CD4-positive, alpha-beta memory T cell (primary cell): Measurements from ENCODE around the gene IL20. TPM values are rescaled to one million over a fixed set of nuclear protein-coding genes. Genes with fewer than 3 reads are reported as not detected.
A peak's percentile ranks its signal among the peaks of the same experiment; 100 is the strongest.

Experiments used
- CTCF ChIA-PET: fragments of 350-600 bp; sonication (Branson Sonifier 250); formaldehyde crosslinking; loops from one replicate; lab custom pipeline; 2021; ENCODE audit warnings: inconsistent platforms; ENCODE audit not compliant: partially characterized antibody; lab: Charles Lee
- POLR2A ChIA-PET: fragments of 350-600 bp; sonication (Branson Sonifier 250); formaldehyde crosslinking; loops from one replicate; lab custom pipeline; 2021; ENCODE audit not compliant: partially characterized antibody; lab: Charles Lee
- DNase-seq, 5 donors: peaks; one replicate each; pipeline versions ENCODE4 v3.0.0 to v3.0.0-alpha.2; 2020 to 2022; ENCODE audit warnings: mixed read lengths in 1 of 5
- H3K27ac ChIP-seq: one replicate; pipeline ENCODE4 v1.7.0; 2013; ENCODE audit warnings: low read depth, low read length
- H3K27me3 ChIP-seq: 2 replicates; pipeline ENCODE4 v1.7.0; 2013; ENCODE audit warnings: mild to moderate bottlenecking, low read length, moderate library complexity; ENCODE audit not compliant: insufficient read depth
- H3K36me3 ChIP-seq: 2 replicates; pipeline ENCODE4 v1.7.0; 2013; ENCODE audit warnings: mild to moderate bottlenecking, low read length, moderate library complexity; ENCODE audit not compliant: insufficient read depth
- H3K4me1 ChIP-seq: 2 replicates; pipeline ENCODE4 v1.7.0; 2013; ENCODE audit warnings: mild to moderate bottlenecking, low read length, moderate library complexity; ENCODE audit not compliant: insufficient read depth
- H3K4me3 ChIP-seq, 2 donors: one replicate each; pipeline ENCODE4 v1.7.0; 2013; ENCODE audit warnings: low read length in 2 of 2, mild to moderate bottlenecking in 1 of 2
- H3K9me3 ChIP-seq, 2 donors: one replicate each; pipeline ENCODE4 v1.7.0; 2013; ENCODE audit warnings: low read length in 2 of 2, control low read depth in 1 of 2; ENCODE audit not compliant: control insufficient read depth in 1 of 2
- H3K27ac Mint-ChIP-seq, 7 donors: one replicate each; pipeline ENCODE4 v1.8.0; 2020 to 2021; ENCODE audit warnings: mixed read lengths in 7 of 7, mild to moderate bottlenecking in 6 of 7, inconsistent platforms in 3 of 7, moderate library complexity in 3 of 7
- H3K27me3 Mint-ChIP-seq, 2 donors: one replicate each; pipeline ENCODE4 v1.8.0; 2020 to 2021; ENCODE audit warnings: mixed read lengths in 2 of 2
- H3K36me3 Mint-ChIP-seq, 2 donors: one replicate each; pipeline ENCODE4 v1.8.0; 2020 to 2021; ENCODE audit warnings: mixed read lengths in 2 of 2, inconsistent platforms in 1 of 2, mild to moderate bottlenecking in 1 of 2
- H3K4me1 Mint-ChIP-seq, 4 donors: one replicate each; pipeline ENCODE4 v1.8.0; 2020 to 2021; ENCODE audit warnings: mixed read lengths in 4 of 4, mild to moderate bottlenecking in 1 of 4
- H3K4me3 Mint-ChIP-seq, 8 donors: one replicate each; pipeline ENCODE4 v1.8.0; 2020 to 2021; ENCODE audit warnings: mixed read lengths in 8 of 8, mild to moderate bottlenecking in 7 of 8, moderate library complexity in 6 of 8, inconsistent platforms in 3 of 8
- H3K9me3 Mint-ChIP-seq, 8 donors: one replicate each; pipeline ENCODE4 v1.8.0; 2020 to 2021; ENCODE audit warnings: mixed read lengths in 8 of 8, mild to moderate bottlenecking in 5 of 8, inconsistent platforms in 3 of 8, moderate library complexity in 1 of 8
- intact Hi-C: fragments of 100-400 bp; cut with micrococcal nuclease; formaldehyde crosslinking; loops from one replicate; pipeline ENCODE4 v1.15.1; 2023
- polyA plus RNA-seq, 2 donors: library from polyadenylated mRNA; unstranded; fragments of 300-500 nt; fragmentation: Illumina TruSeq; gene quantifications; one replicate each; pipeline ENCODE4 v1.2.3, GENCODE V29; 2021
- total RNA-seq, 2 experiments: library from RNA; stranded (reverse); gene quantifications; one replicate each; pipeline ENCODE4 v1.2.3, GENCODE V29; 2021

Gene IL20
- total and polyA plus RNA-seq, 4 experiments from 2014 or later, result not detected

DNA sequence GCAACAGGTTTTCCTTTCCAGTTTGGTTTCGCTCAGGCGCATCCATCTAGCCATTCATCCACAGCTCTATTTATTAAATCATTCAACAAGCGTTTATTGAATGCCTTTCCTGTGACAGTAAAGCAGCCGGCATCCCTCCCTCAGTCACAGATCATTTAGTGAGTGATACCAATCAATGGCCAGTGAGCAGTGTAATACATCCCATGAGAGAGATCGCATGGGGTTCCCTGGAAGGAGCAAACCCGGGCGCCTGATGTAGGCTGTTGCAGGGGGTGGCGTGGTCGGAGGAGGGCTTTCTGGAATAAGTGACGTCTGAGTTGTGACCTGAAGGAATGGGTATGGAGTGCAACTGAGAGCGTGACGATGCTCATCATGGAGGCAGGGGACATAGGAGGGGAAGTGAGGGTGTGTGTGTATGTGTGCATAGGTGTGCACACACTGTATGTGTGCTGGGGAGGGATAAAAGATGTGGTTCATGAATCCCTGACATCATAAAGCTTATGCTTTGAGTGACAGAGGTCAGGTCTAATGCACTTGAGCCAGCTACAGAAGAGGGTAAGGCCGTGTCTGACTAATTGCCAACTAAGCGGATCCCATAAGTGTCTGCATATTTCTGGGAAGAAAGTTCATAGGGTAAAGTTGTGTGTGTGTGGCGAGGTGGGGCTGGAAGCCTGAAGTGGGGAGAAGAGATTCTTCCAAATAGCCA is 49.8 kb downstream of the IL20 start:
- H3K36me3 ChIP-seq, result peaks cover 59% of the 10 kb centered on the region
- Mint-ChIP-seq H3K36me3 (peaks cover 84 to 85% of the 10 kb centered on the region in 2 donors), H3K4me3 (peak overlapping the region in 1 of 8 donors; percentile 43)

DNA sequence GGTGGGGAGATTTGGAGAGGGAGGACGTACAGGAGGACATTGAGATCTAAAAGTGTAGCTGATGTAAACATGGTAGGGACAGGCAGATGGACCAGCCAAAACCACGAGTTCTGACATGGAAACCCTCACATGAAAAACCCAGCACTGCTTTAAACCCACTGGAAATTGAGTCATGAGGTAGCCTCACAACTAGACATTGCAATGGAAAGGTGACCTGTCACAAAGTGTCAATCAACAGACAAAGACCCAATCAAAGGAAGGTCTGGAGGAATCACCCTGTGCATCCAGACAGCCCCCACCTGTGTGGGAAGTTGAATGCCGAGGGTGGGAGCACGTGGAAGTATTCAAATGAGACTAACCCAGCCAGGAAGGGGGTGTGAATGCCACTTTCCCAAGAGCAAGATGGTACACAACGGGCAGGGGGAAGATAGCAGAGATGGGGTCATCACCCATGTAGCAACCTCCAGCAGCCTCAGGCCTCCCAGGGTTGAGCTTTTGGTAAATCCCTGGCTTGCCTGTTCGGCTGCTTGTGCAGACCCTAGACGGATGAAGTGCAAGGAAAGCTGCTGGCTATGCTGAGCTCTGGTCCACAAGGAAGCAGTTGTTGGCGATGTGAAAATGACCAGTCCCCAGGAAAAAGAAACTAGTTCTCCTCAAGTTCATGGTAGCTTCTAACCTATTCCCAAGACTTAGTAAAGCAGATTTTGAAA is 50.7 kb downstream of the IL20 start:
- Histone ChIP-seq H3K9me3 (no peaks in the 10 kb centered on the region), H3K4me3 (peak overlapping the region; percentile 53 to 94), H3K36me3 (peaks cover 51% of the 10 kb centered on the region), H3K27ac (peak overlapping the region; percentile 38), H3K4me1 (peaks cover 84% of the 10 kb centered on the region), H3K27me3 (no peaks in the 10 kb centered on the region)
- Mint-ChIP-seq H3K36me3 (peaks cover 83 to 86% of the 10 kb centered on the region in 2 donors), H3K27me3 (no peaks in the 10 kb centered on the region), H3K4me1 (peaks cover 73 to 86% (median 76%) of the 10 kb centered on the region in 4 donors), H3K4me3 (no peak overlapping the region), H3K9me3 (no peaks in the 10 kb centered on the region), H3K27ac (peak overlapping the region; percentile 83 to 94 (median 89))
- intact Hi-C loops, result loop anchor here (10.0 kb wide), 2 partner anchors 159 to 441 kb away; partner anchors contain the start of gene IKBKE
- ChIA-PET CTCF (interaction anchor here (1.0 to 13.0 kb wide), 10 partner anchors 10 to 189 kb away, joined by 3 to 477 read pairs (median 5); partner anchors contain the start of gene IL20), POLR2A (interaction anchor here (0.8 to 12.7 kb wide), 7 partner anchors 9 to 181 kb away, joined by 3 to 179 read pairs (median 7); no protein-coding TSS in a partner anchor)
- DNase-seq, result no peak

More for the DNA sequence above, 49.8 kb downstream of the IL20 start:
- H3K4me3 ChIP-seq, result peak overlapping the region in 1 of 2 donors; percentile 94
- Mint-ChIP-seq H3K27me3 (no peaks in the 10 kb centered on the region), H3K27ac (peak overlapping the region; percentile 83 to 94 (median 90)), H3K4me1 (peaks cover 79 to 96% (median 82%) of the 10 kb centered on the region in 4 donors), H3K9me3 (peaks cover 0 to 2% (median 0%) of the 10 kb centered on the region in 8 donors)
- H3K9me3 ChIP-seq, result no peaks in the 10 kb centered on the region
- DNase-seq, result no peak
- H3K27me3 ChIP-seq, result no peaks in the 10 kb centered on the region
- H3K4me1 ChIP-seq, result peaks cover 94% of the 10 kb centered on the region
- POLR2A ChIA-PET, result interaction anchor here (1.4 to 12.7 kb wide), 5 partner anchors 6 to 111 kb away, joined by 5 to 179 read pairs (median 113); partner anchors contain the start of gene FCMR
- intact Hi-C loops, result loop anchor here (10.0 kb wide), 2 partner anchors 160 to 440 kb away; partner anchors contain the start of gene IKBKE
- H3K27ac ChIP-seq, result peak overlapping the region; percentile 38
- CTCF ChIA-PET, result interaction anchor here (1.0 to 13.0 kb wide), 7 partner anchors 8 to 188 kb away, joined by 3 to 477 read pairs (median 19); no protein-coding TSS in a partner anchor

DNA sequence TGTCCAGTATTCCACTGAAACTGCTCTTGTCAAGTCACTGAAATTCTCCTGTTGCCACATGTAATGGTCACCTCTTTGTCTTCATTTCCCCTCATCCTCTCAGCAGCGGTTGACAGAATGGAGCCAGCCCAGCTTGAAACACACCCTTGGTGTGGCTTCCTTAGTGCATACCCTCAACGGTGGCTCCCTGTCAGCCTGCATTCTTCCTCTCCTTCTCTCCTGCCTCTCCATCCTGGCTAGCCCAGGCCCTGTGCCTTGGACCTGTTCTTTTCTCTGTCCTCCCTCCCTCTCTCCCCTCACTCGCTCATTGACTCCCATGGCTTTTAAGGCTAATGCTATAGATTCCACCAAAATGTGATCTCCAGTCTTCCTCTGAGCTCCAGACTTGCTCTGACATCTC is 52.7 kb downstream of the IL20 start:
- Histone ChIP-seq H3K27me3 (no peaks in the 10 kb centered on the region), H3K9me3 (no peaks in the 10 kb centered on the region), H3K4me3 (peak overlapping the region; percentile 55 to 94), H3K36me3 (peaks cover 33% of the 10 kb centered on the region), H3K4me1 (peaks cover 78% of the 10 kb centered on the region), H3K27ac (peak overlapping the region; percentile 38)
- H3K36me3 Mint-ChIP-seq, result peaks cover 66 to 74% of the 10 kb centered on the region in 2 donors
- peaks cover 59 to 67% (median 66%) of the 10 kb centered on the region in 4 donors for H3K4me1 Mint-ChIP-seq
- no peak for DNase-seq
- POLR2A ChIA-PET, result interaction anchor here (0.7 to 12.7 kb wide), 9 partner anchors 12 to 204 kb away, joined by 3 to 179 read pairs (median 4); no protein-coding TSS in a partner anchor
- H3K4me3 Mint-ChIP-seq, result no peak overlapping the region
- CTCF ChIA-PET, result interaction anchor here (0.6 to 13.0 kb wide), 11 partner anchors 9 to 199 kb away, joined by 3 to 477 read pairs (median 9); no protein-coding TSS in a partner anchor
- H3K9me3 Mint-ChIP-seq, result no peaks in the 10 kb centered on the region
- no peaks in the 10 kb centered on the region for H3K27me3 Mint-ChIP-seq
- peak overlapping the region; percentile 83 to 96 (median 94) for H3K27ac Mint-ChIP-seq
- intact Hi-C loops, result loop anchor here (10.0 kb wide), 2 partner anchors 157 to 443 kb away; partner anchors contain the start of gene IKBKE

Other genes with a start within 250 kb of the IL20 start
- 1 to 10 TPM in 1 of 2 experiments, under 1 TPM in 1; 0.78 to 1.2 TPM for gene DYRK3, start 230.1 kb upstream of the IL20 start, total RNA-seq
- under 1 TPM in 1 of 2 donors, not detected in 1; 0.22 TPM for gene DYRK3, start 230.1 kb upstream of the IL20 start, polyA plus RNA-seq
- gene MAPKAPK2, start 180.7 kb upstream of the IL20 start, total RNA-seq, result 10 to 100 TPM; 71.7 to 72.8 TPM
- 1 to 10 TPM; 1.3 to 3.9 TPM for gene MAPKAPK2, start 180.7 kb upstream of the IL20 start, polyA plus RNA-seq
- not detected for gene IL19, start 94.8 kb upstream of the IL20 start, total RNA-seq
- not detected for gene IL19, start 94.8 kb upstream of the IL20 start, polyA plus RNA-seq
- gene IL10, start 93.1 kb upstream of the IL20 start, total RNA-seq, result under 1 TPM; 0.28 to 0.32 TPM
- under 1 TPM; 0.11 to 0.34 TPM for gene IL10, start 93.1 kb upstream of the IL20 start, polyA plus RNA-seq
- gene IL24, start 31.8 kb downstream of the IL20 start, total RNA-seq, result not detected
- 10 to 100 TPM; 20.3 to 29.6 TPM for gene IL24, start 31.8 kb downstream of the IL20 start, polyA plus RNA-seq
- gene FCMR, start 56.3 kb downstream of the IL20 start, total RNA-seq, result 100 to 1,000 TPM; 554 to 588 TPM
- gene FCMR, start 56.3 kb downstream of the IL20 start, polyA plus RNA-seq, result 100 to 1,000 TPM; 493 to 558 TPM
- not detected for gene PIGR, start 80.8 kb downstream of the IL20 start, total RNA-seq
- gene PIGR, start 80.8 kb downstream of the IL20 start, polyA plus RNA-seq, result not detected
- not detected for gene FCAMR, start 104.8 kb downstream of the IL20 start, total RNA-seq
- gene FCAMR, start 104.8 kb downstream of the IL20 start, polyA plus RNA-seq, result not detected
- gene C1orf116, start 167.1 kb downstream of the IL20 start, total RNA-seq, result under 1 TPM in 1 of 2 experiments, not detected in 1; 0.14 TPM
- not detected for gene C1orf116, start 167.1 kb downstream of the IL20 start, polyA plus RNA-seq
- gene YOD1, start 185.6 kb downstream of the IL20 start, total RNA-seq, result 10 to 100 TPM in 1 of 2 experiments, 1 to 10 TPM in 1; 9.7 to 10.0 TPM
- under 1 TPM; 0.47 to 0.48 TPM for gene YOD1, start 185.6 kb downstream of the IL20 start, polyA plus RNA-seq
- 1 to 10 TPM; 1.4 to 1.9 TPM for gene PFKFB2, start 187.7 kb downstream of the IL20 start, total RNA-seq
- under 1 TPM; 0.40 to 0.77 TPM for gene PFKFB2, start 187.7 kb downstream of the IL20 start, polyA plus RNA-seq
- gene C4BPB, start 223.2 kb downstream of the IL20 start, total RNA-seq, result under 1 TPM in 1 of 2 experiments, not detected in 1; 0.35 TPM
- gene C4BPB, start 223.2 kb downstream of the IL20 start, polyA plus RNA-seq, result under 1 TPM in 1 of 2 donors, not detected in 1; 0.90 TPM
- gene C4BPA, start 238.6 kb downstream of the IL20 start, total RNA-seq, result not detected
- not detected for gene C4BPA, start 238.6 kb downstream of the IL20 start, polyA plus RNA-seq